Measurements from ENCODE around the gene VSIG10. TPM values are rescaled to one million over a fixed set of nuclear protein-coding genes. Genes with fewer than 3 reads are reported as not detected.
"Not testable (repeated sequence)": the region's sequence is repeated elsewhere in the genome, so short reads cannot be mapped to it uniquely, and the experiment has no call there.

The VSIG10 gene
- 1 to 10 TPM; 2.6 to 7.3 TPM for total RNA-seq

GRCh38 chr12:118103601-118104382, at the start of gene VSIG10:
VSIG10 (minus strand) TSS chr12:118104011; CDS start chr12:118103671, 340 bp downstream.
- H3K27me3 Mint-ChIP-seq = peaks cover 12 to 14% of the 10 kb centered on the region in 2 donors
- no peaks in the 10 kb centered on the region for H3K9me3 Mint-ChIP-seq
- DNase-seq (ENCODE audit: low spot score) (no peak), ATAC-seq (peak; percentile 64 to 78)
- peaks cover 6 to 9% of the 10 kb centered on the region in 2 donors for H3K4me1 Mint-ChIP-seq (ENCODE audit: low read depth in 2 of 2)
- H3K27ac Mint-ChIP-seq = no peak within 1 kb of the TSS
- H3K4me3 Mint-ChIP-seq = peak within 1 kb of the TSS; percentile 88
- no peaks in the 10 kb centered on the region for H3K36me3 Mint-ChIP-seq

GRCh38 chr12:118151755-118152154, 47.9 kb upstream of the VSIG10 start:
- no peak for DNase-seq (ENCODE audit: low spot score)
- no peak for ATAC-seq
- Mint-ChIP-seq H3K27me3 (no peaks in the 10 kb centered on the region), H3K9me3 (no peaks in the 10 kb centered on the region), H3K4me3 (no peak overlapping the region), H3K36me3 (peaks cover 18% of the 10 kb centered on the region), H3K27ac (no peak overlapping the region), H3K4me1 (ENCODE audit: low read depth in 2 of 2) (peaks cover 0 to 4% of the 10 kb centered on the region in 2 donors)

DNA sequence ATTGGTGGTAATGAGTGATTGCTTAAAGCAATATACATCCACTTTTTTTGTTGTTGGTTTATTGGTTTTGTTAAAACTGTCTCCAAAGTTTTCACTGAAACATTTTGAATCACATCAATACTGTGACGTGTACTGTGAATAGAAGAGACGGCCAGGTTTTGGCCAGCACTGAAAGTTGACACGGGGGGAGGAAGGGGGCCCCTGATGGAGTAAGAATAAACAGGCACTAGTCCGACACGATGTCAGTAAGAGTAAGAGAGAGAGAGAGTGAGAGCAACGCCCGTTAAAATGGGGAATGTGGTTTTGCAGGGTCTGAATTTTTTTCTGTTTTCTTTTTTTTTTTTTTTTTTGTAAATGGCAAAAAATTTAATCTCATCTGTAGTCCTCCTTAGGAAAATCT, 46.8 kb upstream of the VSIG10 start:
- no peaks in the 10 kb centered on the region for H3K27me3 Mint-ChIP-seq
- ATAC-seq = no peak
- no peaks in the 10 kb centered on the region for H3K9me3 Mint-ChIP-seq
- no peak for DNase-seq (ENCODE audit: low spot score)
- peaks cover 18% of the 10 kb centered on the region for H3K36me3 Mint-ChIP-seq
- peaks cover 0 to 7% of the 10 kb centered on the region in 2 donors for H3K4me1 Mint-ChIP-seq (ENCODE audit: low read depth in 2 of 2)
- H3K27ac Mint-ChIP-seq = peak overlapping the region; percentile 22 to 40
- H3K4me3 Mint-ChIP-seq = no peak overlapping the region

DNA sequence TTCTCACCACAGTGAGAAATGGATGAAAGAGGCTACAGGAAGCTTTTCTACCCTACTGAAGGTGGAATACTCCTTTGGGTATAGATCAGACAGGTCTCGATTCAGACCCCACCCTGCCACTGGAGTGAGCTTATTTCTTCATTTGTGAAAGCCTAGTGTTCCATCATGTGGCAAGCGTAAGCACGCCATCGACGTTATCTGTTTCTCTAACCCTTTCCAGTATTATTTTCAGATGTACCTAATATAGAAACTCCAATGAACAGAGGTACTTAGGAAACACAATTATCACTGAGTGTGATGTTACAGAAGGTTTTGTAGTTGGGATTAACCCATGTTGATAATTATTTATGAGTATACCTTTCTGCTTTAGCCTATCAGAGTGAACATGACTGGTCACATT, 44.5 kb upstream of the VSIG10 start:
- H3K27ac Mint-ChIP-seq = peak overlapping the region in 1 of 2 donors; percentile 25
- H3K4me3 Mint-ChIP-seq = no peak overlapping the region
- H3K9me3 Mint-ChIP-seq = no peaks in the 10 kb centered on the region
- peaks cover 4 to 13% of the 10 kb centered on the region in 2 donors for H3K4me1 Mint-ChIP-seq (ENCODE audit: low read depth in 2 of 2)
- H3K27me3 Mint-ChIP-seq = no peaks in the 10 kb centered on the region
- H3K36me3 Mint-ChIP-seq = peaks cover 24% of the 10 kb centered on the region
- no peak for ATAC-seq
- DNase-seq (ENCODE audit: low spot score) = no peak

GRCh38 chr12:118145798-118146156, 42.0 kb upstream of the VSIG10 start:
- H3K9me3 Mint-ChIP-seq = no peaks in the 10 kb centered on the region
- H3K36me3 Mint-ChIP-seq = peaks cover 18% of the 10 kb centered on the region
- no peaks in the 10 kb centered on the region for H3K27me3 Mint-ChIP-seq
- DNase-seq (ENCODE audit: low spot score) (no peak), ATAC-seq (no peak)
- no peak overlapping the region for H3K4me3 Mint-ChIP-seq
- H3K4me1 Mint-ChIP-seq (ENCODE audit: low read depth in 2 of 2) = peaks cover 8 to 9% of the 10 kb centered on the region in 2 donors
- peak overlapping the region; percentile 41 to 65 for H3K27ac Mint-ChIP-seq

GRCh38 chr12:118145113-118145797, 41.4 kb upstream of the VSIG10 start:
- Mint-ChIP-seq H3K4me3 (no peak overlapping the region), H3K27me3 (no peaks in the 10 kb centered on the region), H3K36me3 (peaks cover 13% of the 10 kb centered on the region), H3K4me1 (ENCODE audit: low read depth in 2 of 2) (peaks cover 8 to 9% of the 10 kb centered on the region in 2 donors), H3K27ac (peak overlapping the region; percentile 41 to 65), H3K9me3 (no peaks in the 10 kb centered on the region)
- DNase-seq (ENCODE audit: low spot score) (no peak), ATAC-seq (no peak)

DNA sequence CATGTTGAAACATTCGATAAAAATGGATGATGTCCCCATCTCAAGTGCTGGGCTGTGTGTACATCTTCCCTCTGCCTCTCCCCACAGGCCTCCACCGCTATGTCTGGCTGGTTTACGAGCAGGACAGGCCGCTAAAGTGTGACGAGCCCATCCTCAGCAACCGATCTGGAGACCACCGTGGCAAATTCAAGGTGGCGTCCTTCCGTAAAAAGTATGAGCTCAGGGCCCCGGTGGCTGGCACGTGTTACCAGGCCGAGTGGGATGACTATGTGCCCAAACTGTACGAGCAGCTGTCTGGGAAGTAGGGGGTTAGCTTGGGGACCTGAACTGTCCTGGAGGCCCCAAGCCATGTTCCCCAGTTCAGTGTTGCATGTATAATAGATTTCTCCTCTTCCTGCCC, 40.7 kb upstream of the VSIG10 start:
- Mint-ChIP-seq H3K4me3 (no peak overlapping the region), H3K27me3 (no peaks in the 10 kb centered on the region), H3K27ac (peak overlapping the region; percentile 41 to 65), H3K36me3 (peaks cover 12% of the 10 kb centered on the region), H3K9me3 (no peaks in the 10 kb centered on the region), H3K4me1 (ENCODE audit: low read depth in 2 of 2) (peaks cover 8 to 9% of the 10 kb centered on the region in 2 donors)
- no peak for ATAC-seq
- no peak for DNase-seq (ENCODE audit: low spot score)

DNA sequence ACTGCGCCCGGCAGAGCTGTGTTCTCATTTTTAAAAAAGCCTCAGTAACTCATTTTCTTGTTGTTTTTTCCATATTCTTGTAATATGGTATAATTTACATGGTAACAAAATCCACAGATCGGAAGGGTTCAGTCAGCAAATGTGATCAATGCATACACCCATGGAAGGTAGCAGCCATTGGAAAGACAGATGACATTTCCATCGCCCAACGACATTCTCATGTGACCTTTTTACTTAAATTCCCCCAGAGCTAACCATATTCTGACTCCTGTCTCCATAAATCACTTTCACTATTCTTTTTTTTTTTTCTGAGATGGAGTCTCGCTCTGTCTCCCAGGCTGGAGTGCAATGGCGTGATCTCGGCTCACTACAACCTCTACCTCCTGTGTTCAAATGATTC, 37.0 kb upstream of the VSIG10 start:
- H3K27ac Mint-ChIP-seq = no peak overlapping the region
- H3K4me1 Mint-ChIP-seq (ENCODE audit: low read depth in 2 of 2) = peaks cover 13 to 15% of the 10 kb centered on the region in 2 donors
- no peak overlapping the region for H3K4me3 Mint-ChIP-seq
- no peaks in the 10 kb centered on the region for H3K9me3 Mint-ChIP-seq
- H3K27me3 Mint-ChIP-seq = no peaks in the 10 kb centered on the region
- H3K36me3 Mint-ChIP-seq = peaks cover 6% of the 10 kb centered on the region
- DNase-seq (ENCODE audit: low spot score) (no peak), ATAC-seq (no peak)

DNA sequence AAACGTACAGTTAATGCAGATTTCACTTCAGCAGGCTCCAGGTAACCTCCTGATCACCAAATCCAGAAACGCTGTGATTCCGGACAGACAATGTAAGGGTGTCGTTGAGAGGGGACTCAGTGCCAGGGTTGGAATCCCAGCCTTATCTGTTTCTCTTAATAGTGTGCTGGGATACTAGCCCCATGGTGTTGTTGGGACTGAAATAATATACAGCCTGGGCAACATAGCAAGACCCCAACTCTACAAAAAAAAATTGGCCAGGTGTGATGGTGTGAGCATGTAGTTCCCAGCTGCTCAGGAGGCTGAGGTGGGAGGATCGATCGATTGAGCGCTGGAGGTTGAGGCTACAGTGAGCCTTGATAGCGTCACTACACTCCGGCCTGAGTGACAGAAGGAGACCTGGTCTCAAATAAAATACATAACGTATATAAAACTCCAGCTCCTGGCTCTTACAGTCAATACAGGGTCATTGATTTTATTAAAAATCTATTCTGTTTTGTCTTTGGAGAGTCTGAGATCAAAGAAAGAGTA, 33.4 kb upstream of the VSIG10 start:
- Mint-ChIP-seq H3K4me3 (peak overlapping the region; percentile 97), H3K36me3 (no peaks in the 10 kb centered on the region), H3K27ac (peak overlapping the region; percentile 57 to 83), H3K9me3 (no peaks in the 10 kb centered on the region), H3K4me1 (ENCODE audit: low read depth in 2 of 2) (peaks cover 8 to 11% of the 10 kb centered on the region in 2 donors), H3K27me3 (no peaks in the 10 kb centered on the region)
- DNase-seq (ENCODE audit: low spot score) (no peak), ATAC-seq (no peak)

DNA sequence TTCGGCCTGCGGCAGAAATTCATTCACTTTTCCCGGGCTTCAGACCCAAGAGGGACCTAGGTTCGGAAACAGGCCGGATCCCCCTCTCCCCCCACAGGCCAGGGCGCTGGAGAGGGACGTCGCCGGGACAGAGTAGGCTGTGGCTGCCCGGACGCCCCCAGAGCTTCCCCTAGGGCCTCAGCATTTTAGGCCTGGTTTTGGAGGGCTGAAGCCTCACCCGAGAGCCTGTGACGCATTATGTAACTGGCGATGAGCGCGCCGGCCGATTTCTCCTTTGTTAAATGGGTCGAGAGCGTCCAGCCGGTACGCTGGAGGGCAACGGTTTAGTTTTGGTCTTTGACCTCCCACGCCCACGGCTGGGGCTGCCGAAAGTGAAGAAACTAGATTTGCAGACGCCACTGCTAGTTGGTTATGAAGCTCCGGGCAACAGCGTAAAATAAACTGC, 32.8 kb upstream of the VSIG10 start:
- Mint-ChIP-seq H3K36me3 (no peaks in the 10 kb centered on the region), H3K4me1 (ENCODE audit: low read depth in 2 of 2) (peaks cover 8 to 11% of the 10 kb centered on the region in 2 donors), H3K4me3 (peak overlapping the region; percentile 97), H3K9me3 (no peaks in the 10 kb centered on the region), H3K27ac (peak overlapping the region; percentile 57 to 83), H3K27me3 (no peaks in the 10 kb centered on the region)
- DNase-seq (ENCODE audit: low spot score) (no peak), ATAC-seq (peak; percentile 38 to 61)

GRCh38 chr12:118135788-118136558, 32.2 kb upstream of the VSIG10 start, which contains the start of gene PEBP1:
PEBP1 (plus strand) TSS chr12:118136124; CDS start chr12:118136210, 86 bp downstream.
- H3K36me3 Mint-ChIP-seq = no peaks in the 10 kb centered on the region
- peak; percentile 93 for DNase-seq (ENCODE audit: low spot score)
- H3K27me3 Mint-ChIP-seq = no peaks in the 10 kb centered on the region
- peak; percentile 100 for ATAC-seq
- H3K4me1 Mint-ChIP-seq (ENCODE audit: low read depth in 2 of 2) = peaks cover 8 to 11% of the 10 kb centered on the region in 2 donors
- H3K9me3 Mint-ChIP-seq = no peaks in the 10 kb centered on the region
- peak within 1 kb of the TSS; percentile 57 to 83 for H3K27ac Mint-ChIP-seq
- peak within 1 kb of the TSS; percentile 97 for H3K4me3 Mint-ChIP-seq

- ATAC-seq; H3K4me1 Mint-ChIP-seq (ENCODE audit: low read depth in 2 of 2); H3K27ac Mint-ChIP-seq; DNase-seq (ENCODE audit: low spot score); H3K9me3 Mint-ChIP-seq; H3K27me3 Mint-ChIP-seq; H3K4me3 Mint-ChIP-seq; H3K36me3 Mint-ChIP-seq: not testable (repeated sequence)
Measured at GRCh38 chr12:118129436-118129835, 25.6 kb upstream of the VSIG10 start.

DNA sequence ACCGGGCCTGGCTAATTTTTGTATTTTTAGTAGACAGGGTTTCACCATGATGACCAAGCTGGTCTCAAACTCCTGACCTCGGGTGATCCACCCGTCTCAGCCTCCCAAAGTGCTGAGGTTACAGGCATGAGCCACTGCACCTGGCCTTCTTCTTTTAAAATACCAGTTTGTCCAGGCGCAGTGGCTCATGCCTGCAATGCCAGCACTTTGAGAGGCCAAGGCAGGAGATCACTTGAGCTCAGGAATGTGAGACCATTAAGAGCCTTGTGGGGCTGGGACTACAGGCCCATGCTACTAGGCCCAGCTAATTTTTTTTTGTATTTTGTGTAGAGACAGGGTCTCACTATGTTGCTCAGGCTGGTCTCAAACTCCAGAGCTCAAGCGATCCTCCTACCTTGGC, 24.1 kb upstream of the VSIG10 start:
- Mint-ChIP-seq H3K36me3 (no peaks in the 10 kb centered on the region), H3K27me3 (no peaks in the 10 kb centered on the region), H3K27ac (no peak overlapping the region), H3K9me3 (no peaks in the 10 kb centered on the region), H3K4me1 (ENCODE audit: low read depth in 2 of 2) (no peaks in the 10 kb centered on the region), H3K4me3 (no peak overlapping the region)
- DNase-seq (ENCODE audit: low spot score) (no peak), ATAC-seq (no peak)

All from natural killer cell treated with Interleukin-12 subunit alpha and Interleukin-12 subunit beta and Interleukin-15 and Interleukin-18, amount 100 ng/mL, for 72 hours (primary cell).